WTC11 (cell line): Measurements from ENCODE around the gene RHBDL2. TPM values are rescaled to one million over a fixed set of nuclear protein-coding genes. Genes with fewer than 3 reads are reported as not detected.
"Not testable (repeated sequence)": the region's sequence is repeated elsewhere in the genome, so short reads cannot be mapped to it uniquely, and the experiment has no call there.

Experiments used
- ATAC-seq: fragments of 200-7000 bp; cut with Tn5 transposase; 2 replicates; pipeline ENCODE4 v1.10.0; 2021; ENCODE audit warnings: mild to moderate bottlenecking, moderate library complexity
- CTCF ChIA-PET: fragments of 300-600 bp; sonication (Branson Sonifier 250); formaldehyde crosslinking; loops from one replicate; lab custom pipeline; 2021; ENCODE audit warnings: antibody characterized with exemption; lab: Charles Lee
- POLR2A ChIA-PET: fragments of 350-600 bp; sonication (Branson Sonifier 250); formaldehyde crosslinking; loops from one replicate; lab custom pipeline; 2021; ENCODE audit warnings: antibody characterized with exemption; lab: Charles Lee
- DNase-seq: peaks from one replicate; pipeline ENCODE4 v3.0.0; 2021; ENCODE audit warnings: low spot score
- H3K27ac Mint-ChIP-seq: 2 replicates; pipeline ENCODE4 v1.8.0; 2021; ENCODE audit warnings: mixed read lengths
- H3K27me3 Mint-ChIP-seq: 2 replicates; pipeline ENCODE4 v1.8.0; 2021; ENCODE audit warnings: low read depth, mild to moderate bottlenecking, moderate library complexity, mixed read lengths
- H3K36me3 Mint-ChIP-seq: 2 replicates; pipeline ENCODE4 v1.8.0; 2021; ENCODE audit warnings: mixed read lengths
- H3K4me1 Mint-ChIP-seq: 2 replicates; pipeline ENCODE4 v1.8.0; 2022; ENCODE audit warnings: mixed read lengths
- H3K4me3 Mint-ChIP-seq: 2 replicates; pipeline ENCODE4 v1.8.0; 2021; ENCODE audit warnings: mild to moderate bottlenecking, moderate library complexity, mixed read lengths
- H3K9me3 Mint-ChIP-seq: 2 replicates; pipeline ENCODE4 v1.8.0; 2021; ENCODE audit warnings: mixed read lengths
- ATF6 ChIP-seq: sonication (generic); formaldehyde crosslinking; IDR thresholded peaks from 2 replicates; pipeline ENCODE4 v1.8.1; 2023; ENCODE audit warnings: mild to moderate bottlenecking, missing genetic modification reagents
- CDX4 ChIP-seq: fragments of 250-450 bp; sonication (Bioruptor Pico); IDR thresholded peaks from 2 replicates; pipeline ENCODE4 v1.9.0; 2021; ENCODE audit warnings: moderate library complexity, mild to moderate bottlenecking, inconsistent platforms, borderline replicate concordance
- E2F4 ChIP-seq: sonication (generic); formaldehyde crosslinking; IDR thresholded peaks from 2 replicates; pipeline ENCODE4 v1.8.1; 2022; ENCODE audit warnings: low read depth, mild to moderate bottlenecking, moderate library complexity, missing genetic modification reagents, borderline replicate concordance
- ELF4 ChIP-seq: sonication (generic); formaldehyde crosslinking; IDR thresholded peaks from 2 replicates; pipeline ENCODE4 v1.8.1; 2022; ENCODE audit warnings: low read depth, mild to moderate bottlenecking, moderate library complexity, missing genetic modification reagents
- ERG ChIP-seq: fragments of 250-450 bp; sonication (Bioruptor Pico); IDR thresholded peaks from 2 replicates; pipeline ENCODE4 v1.8.0; 2021; ENCODE audit warnings: mild to moderate bottlenecking
- FOXJ3 ChIP-seq: sonication (generic); formaldehyde crosslinking; IDR thresholded peaks from 2 replicates; pipeline ENCODE4 v1.9.0; 2021; ENCODE audit warnings: missing genetic modification reagents, mild to moderate bottlenecking, borderline replicate concordance
- FOXK1 ChIP-seq: sonication (generic); formaldehyde crosslinking; IDR thresholded peaks from 2 replicates; pipeline ENCODE4 v1.8.0; 2022; ENCODE audit warnings: mild to moderate bottlenecking, moderate library complexity, missing genetic modification reagents
- GRHL2 ChIP-seq: fragments of 250-450 bp; sonication (Bioruptor Pico); IDR thresholded peaks from 2 replicates; pipeline ENCODE4 v1.8.0; 2022; ENCODE audit warnings: mild to moderate bottlenecking, moderate library complexity; ENCODE audit not compliant: insufficient replicate concordance, severe bottlenecking
- HMGA2 ChIP-seq: fragments of 250-450 bp; sonication (Bioruptor Pico); IDR thresholded peaks from 2 replicates; pipeline ENCODE4 v1.4.0; 2021; ENCODE audit warnings: mild to moderate bottlenecking, moderate library complexity
- IRF1 ChIP-seq: sonication (generic); formaldehyde crosslinking; IDR thresholded peaks from 2 replicates; pipeline ENCODE4 v1.8.0; 2023; ENCODE audit warnings: missing genetic modification reagents
- NR1H2 ChIP-seq: sonication (generic); formaldehyde crosslinking; IDR thresholded peaks from 2 replicates; pipeline ENCODE4 v1.9.0; 2021; ENCODE audit warnings: mild to moderate bottlenecking, moderate library complexity, missing genetic modification reagents
- PREB ChIP-seq: sonication (generic); formaldehyde crosslinking; IDR thresholded peaks from 2 replicates; pipeline ENCODE4 v1.8.1; 2022; ENCODE audit warnings: mild to moderate bottlenecking, missing genetic modification reagents, moderate library complexity, borderline replicate concordance
- STAT6 ChIP-seq: sonication (generic); formaldehyde crosslinking; conservative IDR thresholded peaks from 2 replicates; pipeline ENCODE4 v1.8.1; 2023; ENCODE audit warnings: mild to moderate bottlenecking, low read depth, missing genetic modification reagents, moderate library complexity
- USF1 ChIP-seq: sonication (generic); formaldehyde crosslinking; IDR thresholded peaks from 2 replicates; pipeline ENCODE4 v1.8.0; 2022; ENCODE audit warnings: mild to moderate bottlenecking, missing genetic modification reagents
- ZBTB43 ChIP-seq: sonication (generic); formaldehyde crosslinking; IDR thresholded peaks from 2 replicates; pipeline ENCODE4 v1.8.1; 2023; ENCODE audit warnings: mild to moderate bottlenecking, missing genetic modification reagents
- ZNF232 ChIP-seq: sonication (generic); formaldehyde crosslinking; IDR thresholded peaks from 2 replicates; pipeline ENCODE4 v1.8.0; 2022; ENCODE audit warnings: mild to moderate bottlenecking, missing genetic modification reagents
- ZNF263 ChIP-seq: sonication (generic); formaldehyde crosslinking; IDR thresholded peaks from 2 replicates; pipeline ENCODE4 v1.8.1; 2022; ENCODE audit warnings: low read depth, mild to moderate bottlenecking, moderate library complexity, missing genetic modification reagents
- total RNA-seq: library from RNA; stranded (reverse); gene quantifications from 3 replicates; pipeline ENCODE4 v1.2.3, GENCODE V29; 2021

RHBDL2 gene
- total RNA-seq, 1 experiment from 2014 or later, result 0.26 TPM

GRCh38 chr1:38915352-38915948 is 26.2 kb downstream of the RHBDL2 start:
- CTCF ChIA-PET, result no interaction called here
- H3K27ac Mint-ChIP-seq, result no peak overlapping the region
- TF ChIP-seq E2F4 (CRISPR knock-in tag) (no peak), ERG (no peak), STAT6 (CRISPR knock-in tag) (no peak), ZNF263 (no peak), CDX4 (no peak), PREB (CRISPR knock-in tag) (no peak)
- TF ChIP-seq, all 79 proteins: peak for 0
- Mint-ChIP-seq H3K9me3 (no peaks in the 10 kb centered on the region), H3K36me3 (no peaks in the 10 kb centered on the region), H3K4me1 (peaks cover 4% of the 10 kb centered on the region), H3K4me3 (no peak overlapping the region), H3K27me3 (no peaks in the 10 kb centered on the region)
- DNase-seq (no peak), ATAC-seq (no peak)
- POLR2A ChIA-PET, result no interaction called here

- H3K36me3 Mint-ChIP-seq, H3K9me3 Mint-ChIP-seq, H3K4me1 Mint-ChIP-seq, DNase-seq, ATAC-seq, CTCF ChIA-PET, H3K27me3 Mint-ChIP-seq, H3K27ac Mint-ChIP-seq, POLR2A ChIA-PET, H3K4me3 Mint-ChIP-seq: not testable (repeated sequence)
Observed at GRCh38 chr1:38914908-38915307, 26.7 kb downstream of the RHBDL2 start.

- H3K27me3 Mint-ChIP-seq, result peaks cover 4% of the 10 kb centered on the region
- CTCF ChIA-PET, result interaction anchor here (0.5 kb wide), 1 partner anchor 172 kb away, joined by 4 read pairs; no protein-coding TSS in a partner anchor
- H3K4me3 Mint-ChIP-seq, result no peak overlapping the region
- H3K36me3 Mint-ChIP-seq, result peaks cover 8% of the 10 kb centered on the region
- no peak for ATAC-seq
- peaks cover 15% of the 10 kb centered on the region for H3K9me3 Mint-ChIP-seq
- POLR2A ChIA-PET, result no interaction called here
- no peaks in the 10 kb centered on the region for H3K4me1 Mint-ChIP-seq
- no peak overlapping the region for H3K27ac Mint-ChIP-seq
- no peak for DNase-seq
- TF ChIP-seq IRF1 (CRISPR knock-in tag) (no peak), FOXK1 (CRISPR knock-in tag) (no peak), NR1H2 (CRISPR knock-in tag) (no peak), HMGA2 (CRISPR knock-in tag) (no peak), USF1 (CRISPR knock-in tag) (no peak), GRHL2 (no peak), ZNF232 (no peak), ATF6 (CRISPR knock-in tag) (no peak), FOXJ3 (CRISPR knock-in tag) (no peak), ELF4 (no peak), ZBTB43 (CRISPR knock-in tag) (no peak)
Observed at GRCh38 chr1:38908821-38909220, 32.8 kb downstream of the RHBDL2 start.
